Activated T-cell treated with anti-CD3 and anti-CD28 coated beads for 24 hours (primary cell): Measurements from ENCODE around the gene C5.
"Not testable (repeated sequence)": the region's sequence is repeated elsewhere in the genome, so short reads cannot be mapped to it uniquely, and the experiment has no call there.

Source experiments
- DNase-seq: peaks from one replicate; pipeline ENCODE4 v3.0.0-alpha.2; 2020; ENCODE audit warnings: low read depth

The C5 gene

DNA sequence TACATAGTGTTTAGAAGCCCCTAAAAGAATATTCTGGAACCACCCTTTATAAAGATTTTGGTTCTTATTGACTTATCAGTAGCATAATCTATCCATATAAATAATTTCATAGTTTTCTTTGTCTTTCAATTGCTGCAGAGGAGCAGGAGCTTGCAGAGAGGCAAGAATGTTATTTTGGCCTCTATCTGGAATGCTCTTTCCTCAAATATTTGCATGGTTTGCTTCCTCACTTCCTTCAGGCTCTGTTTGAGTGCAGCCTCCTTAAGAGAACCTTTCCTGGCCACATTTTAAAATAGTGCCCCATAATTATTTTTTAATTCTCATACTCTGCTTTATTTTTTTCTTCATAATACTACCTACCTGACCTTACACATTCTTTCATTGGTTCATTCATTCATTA is 1.5 kb downstream of the C5 start:
- DNase-seq: no peak

DNA sequence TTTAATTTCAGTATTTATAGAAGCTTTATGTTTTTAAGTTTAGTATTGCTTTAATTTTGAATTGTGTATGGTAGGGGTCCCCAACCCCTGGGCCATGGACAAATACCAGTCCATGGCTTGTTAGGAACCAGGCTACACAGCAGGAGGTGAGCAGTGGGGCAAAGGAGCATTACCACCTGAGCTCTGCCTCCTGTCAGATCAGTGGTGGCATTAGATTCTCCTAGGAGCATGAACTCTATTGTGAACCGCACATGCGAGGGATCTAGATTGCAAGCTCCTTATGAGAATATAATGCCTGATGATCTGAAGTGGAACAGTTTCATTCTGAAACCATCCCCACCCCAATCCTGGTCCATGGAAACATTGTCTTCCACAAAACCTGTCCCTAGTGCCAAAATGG is 1.9 kb downstream of the C5 start:
- DNase-seq: no peak

DNA sequence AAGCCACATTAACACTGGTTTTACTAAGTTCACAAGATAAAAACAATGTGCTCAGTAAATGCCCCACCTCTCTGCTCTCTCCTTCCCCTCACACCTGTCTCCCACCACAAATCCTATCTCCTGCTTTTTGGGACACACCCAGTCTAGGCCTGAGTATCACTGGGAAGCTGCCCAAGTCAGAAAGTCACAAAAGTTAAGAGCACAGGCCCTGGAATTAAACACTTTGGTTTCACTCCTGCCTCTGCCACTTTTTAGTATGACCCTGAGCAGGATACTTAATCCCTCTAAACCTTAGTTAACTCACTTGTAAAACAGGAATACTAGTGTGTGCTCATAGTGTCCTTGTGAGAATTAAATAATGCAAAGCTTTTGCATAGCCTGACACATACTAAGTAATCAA is 11.3 kb downstream of the C5 start:
- DNase-seq: no peak

DNA sequence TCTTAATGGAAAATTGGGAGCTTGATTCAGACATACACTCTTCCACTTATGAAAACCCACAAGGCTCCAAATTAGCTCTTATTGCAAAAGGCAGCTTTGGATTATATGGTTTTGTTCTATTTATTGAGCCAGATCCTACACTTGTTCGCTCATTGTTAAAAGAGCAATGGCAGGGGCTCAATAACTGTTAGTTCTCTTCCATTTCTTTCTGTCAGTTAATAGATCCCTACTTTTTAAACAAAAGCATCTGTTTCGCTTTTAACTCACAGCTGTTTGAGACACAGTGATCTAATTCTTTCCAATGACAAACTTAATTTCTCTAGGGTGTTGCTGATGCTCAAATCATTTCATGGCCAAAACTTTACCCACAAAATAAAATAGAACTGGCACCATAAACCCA is 11.7 kb downstream of the C5 start:
- DNase-seq: no peak

DNA sequence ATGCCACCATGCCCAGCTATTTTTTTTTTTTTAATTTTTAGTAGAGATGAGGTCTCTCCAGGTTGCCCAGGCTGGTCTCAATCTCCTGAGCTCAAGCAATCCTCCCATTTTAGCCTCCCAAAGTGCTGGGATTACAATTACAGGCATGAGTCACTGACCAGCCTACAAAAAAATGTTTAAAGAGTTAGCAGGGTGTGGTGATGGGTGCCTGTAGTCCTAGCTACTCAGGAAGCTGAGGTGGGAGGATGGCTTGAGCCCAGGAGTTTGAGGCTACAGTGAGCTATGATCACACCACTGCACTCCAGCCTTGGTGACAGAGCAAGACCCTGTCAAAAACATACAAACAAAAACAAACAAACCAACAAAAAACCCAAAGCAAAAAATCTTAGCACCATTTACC is 14.4 kb downstream of the C5 start:
- not testable (repeated sequence) for DNase-seq

DNA sequence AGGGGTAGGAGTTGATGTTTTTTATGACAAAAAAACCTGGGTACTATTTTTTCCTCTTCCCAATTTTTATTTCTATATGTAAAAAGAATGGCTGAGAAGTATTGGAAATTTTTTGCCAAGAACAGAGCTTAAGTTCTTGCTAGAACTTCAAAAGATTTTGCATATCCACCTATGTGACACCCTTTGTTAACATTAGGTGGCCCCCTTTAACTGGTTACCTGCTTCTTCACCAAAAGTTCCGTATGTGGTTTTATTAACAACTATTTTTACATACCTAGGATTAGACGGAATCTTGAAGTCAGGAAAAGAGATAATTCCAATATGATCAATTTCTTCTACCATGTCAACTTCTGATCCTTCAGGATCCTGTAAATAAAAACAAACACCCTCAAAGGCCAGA is 15.5 kb downstream of the C5 start:
- no peak for DNase-seq

DNA sequence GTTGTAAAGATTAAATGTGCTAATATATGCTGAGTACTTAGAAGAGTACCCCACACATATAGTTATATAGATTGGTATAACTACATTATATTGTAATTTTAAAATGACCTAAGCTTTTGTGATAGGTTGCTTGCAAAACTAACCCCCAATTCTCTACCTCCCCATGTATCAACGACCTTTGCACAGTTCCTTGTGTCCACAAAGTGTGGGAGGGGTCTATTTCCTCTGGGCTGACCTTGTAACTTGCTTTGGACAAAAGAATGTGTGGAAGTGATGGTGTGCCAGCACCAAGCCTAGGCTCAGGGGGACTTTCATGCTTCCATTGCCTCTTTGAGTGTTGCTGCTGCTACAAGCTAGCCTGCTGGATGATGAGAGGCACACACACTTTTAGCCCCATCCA is 20.6 kb downstream of the C5 start:
- DNase-seq: no peak

DNA sequence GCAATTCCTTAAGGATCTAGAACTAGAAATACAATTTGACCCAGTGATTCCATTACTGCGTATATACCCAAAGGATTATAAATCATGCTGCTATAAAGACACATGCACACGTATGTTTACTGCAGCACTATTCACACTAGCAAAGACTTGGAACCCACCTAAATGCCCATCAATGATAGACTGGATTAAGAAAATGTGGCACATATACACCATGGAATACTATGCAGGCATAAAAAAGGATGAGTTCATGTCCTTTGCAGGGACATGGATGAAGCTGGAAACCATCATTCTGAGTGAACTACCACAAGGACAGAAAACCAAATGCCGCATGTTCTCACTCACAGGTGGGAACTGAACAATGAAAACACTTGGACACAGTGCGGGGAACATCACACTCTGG is 21.8 kb downstream of the C5 start:
- not testable (repeated sequence) for DNase-seq

DNA sequence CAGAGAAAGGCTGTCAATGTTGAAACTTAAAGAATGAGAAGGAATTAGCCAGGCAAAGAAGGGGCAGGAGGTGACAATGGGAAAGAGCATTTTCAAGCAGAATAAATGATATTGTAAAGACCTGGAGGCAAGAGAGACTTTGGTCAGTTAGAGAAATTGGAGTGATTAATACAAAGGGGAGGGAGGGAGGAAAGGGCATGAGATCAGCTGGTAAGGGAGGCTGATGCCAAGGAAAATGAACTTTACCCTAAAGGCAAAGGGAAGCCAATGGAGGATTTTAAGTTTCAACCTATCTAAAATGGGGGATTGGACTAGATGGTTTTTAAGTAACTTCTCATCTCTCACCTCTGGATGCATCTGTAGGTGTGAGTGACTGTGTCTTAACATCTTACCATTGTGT is 23.3 kb downstream of the C5 start:
- no peak for DNase-seq

DNA sequence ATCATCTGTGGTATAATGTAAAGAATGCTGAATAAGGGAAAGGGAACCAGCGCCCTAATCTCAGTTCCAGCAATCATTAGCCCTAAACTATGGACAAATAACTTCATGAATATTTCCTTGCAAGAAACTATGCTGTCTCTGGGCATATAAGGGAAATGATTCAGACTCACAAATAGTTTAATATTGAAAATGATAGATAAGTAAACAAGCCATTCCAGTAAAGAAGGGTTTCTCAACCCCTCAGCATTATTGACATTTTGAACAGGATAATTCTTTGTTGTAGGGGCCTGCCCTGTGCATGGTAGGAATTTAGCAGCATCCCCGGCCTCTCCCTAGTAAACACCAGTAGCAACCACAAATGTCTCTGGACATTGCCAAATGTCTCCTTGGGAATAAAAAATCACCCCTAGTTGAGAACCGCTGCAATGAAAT is 23.8 kb downstream of the C5 start:
- DNase-seq: no peak

DNA sequence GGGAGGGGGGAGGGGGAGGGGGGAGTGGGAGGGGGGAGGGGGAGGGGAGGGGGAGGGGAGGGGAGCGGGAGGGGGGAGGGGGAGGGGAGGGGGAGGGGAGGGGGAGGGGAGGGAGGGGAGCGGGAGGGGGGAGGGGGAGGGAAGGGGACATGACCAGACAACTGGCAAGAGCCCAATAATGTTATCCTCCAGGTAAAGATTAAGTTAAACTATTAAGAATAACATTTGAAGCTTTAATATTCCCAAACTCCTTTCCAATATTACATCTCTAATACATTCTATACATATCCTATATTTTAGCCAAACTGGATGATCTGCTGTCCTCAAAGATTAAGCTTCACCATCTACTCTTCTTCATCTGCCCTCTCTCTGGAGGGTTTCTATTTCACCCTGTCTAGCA is 25.8 kb downstream of the C5 start:
- DNase-seq: no peak

DNA sequence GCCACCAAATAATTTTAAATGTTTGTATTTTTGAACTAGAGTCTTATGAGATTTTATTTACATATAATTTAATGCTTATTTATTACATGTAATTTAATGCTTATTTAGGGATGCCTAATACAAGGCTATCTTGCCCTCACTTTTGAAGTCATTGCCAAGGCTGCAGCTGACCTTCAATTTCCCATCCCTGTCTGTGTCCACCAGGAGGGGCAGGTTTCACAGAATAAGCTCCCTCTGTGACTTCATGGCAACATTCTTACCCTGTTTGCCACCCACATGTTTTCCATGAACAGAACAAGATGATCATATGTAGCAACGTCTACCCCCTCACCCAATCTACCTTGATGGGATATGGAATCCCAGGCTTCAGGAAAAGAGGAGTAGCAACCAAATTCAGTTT is 27.0 kb downstream of the C5 start:
- no peak for DNase-seq

DNA sequence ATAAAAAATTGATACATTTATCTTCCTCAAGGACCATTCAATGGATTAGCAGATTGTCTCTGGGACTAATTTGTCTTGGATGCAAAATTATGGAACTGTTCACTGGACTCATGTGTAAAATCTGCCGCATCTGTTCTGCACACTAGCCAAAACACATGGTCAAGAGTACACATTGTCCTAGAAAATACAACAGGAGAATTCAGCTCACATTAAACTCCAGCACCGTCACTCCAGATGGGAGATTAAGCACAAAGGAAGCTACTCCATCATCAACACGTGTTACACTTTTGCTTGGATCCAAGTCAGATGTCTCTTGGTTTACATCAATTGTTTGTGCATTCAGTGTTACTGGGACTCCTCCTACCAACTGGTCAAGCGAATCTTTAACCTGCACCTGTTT is 28.8 kb downstream of the C5 start:
- DNase-seq: no peak

DNA sequence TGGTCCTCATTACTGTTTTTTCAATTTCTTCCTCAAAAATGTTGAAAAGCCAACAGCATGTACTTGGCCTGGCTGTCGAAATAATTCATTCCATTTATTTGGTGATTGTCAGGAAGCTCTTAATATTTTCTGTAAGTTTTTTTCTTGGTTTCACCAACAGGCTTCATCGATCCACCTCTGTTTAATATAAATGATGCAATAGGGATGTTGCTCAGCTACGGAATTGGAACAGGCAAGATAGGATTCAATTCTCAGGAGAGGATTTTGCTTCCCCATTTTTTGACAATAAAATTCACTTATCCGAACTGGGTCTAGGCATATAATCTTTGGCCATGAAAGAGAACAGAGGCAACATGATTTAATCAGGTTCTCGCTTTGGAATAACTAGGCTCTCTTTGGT is 30.8 kb downstream of the C5 start:
- DNase-seq: no peak

DNA sequence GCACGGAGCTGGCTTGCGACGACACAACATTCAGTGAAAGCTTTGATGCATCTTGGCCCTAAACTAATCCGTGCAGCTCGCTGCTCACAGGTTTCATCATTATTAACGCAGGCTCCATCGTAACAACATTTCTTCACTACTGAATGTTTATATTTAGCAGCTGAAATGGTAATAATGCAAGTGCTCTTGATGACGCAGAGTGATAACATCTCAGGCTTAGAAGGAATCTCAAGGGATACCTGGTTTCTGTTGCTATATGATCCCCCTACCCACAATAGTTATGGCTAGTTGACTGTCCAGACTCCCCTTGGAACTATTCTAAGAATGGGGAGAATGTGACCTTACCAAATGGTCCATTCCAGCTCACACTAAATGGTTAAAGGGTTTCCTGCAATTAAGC is 36.2 kb downstream of the C5 start:
- no peak for DNase-seq

DNA sequence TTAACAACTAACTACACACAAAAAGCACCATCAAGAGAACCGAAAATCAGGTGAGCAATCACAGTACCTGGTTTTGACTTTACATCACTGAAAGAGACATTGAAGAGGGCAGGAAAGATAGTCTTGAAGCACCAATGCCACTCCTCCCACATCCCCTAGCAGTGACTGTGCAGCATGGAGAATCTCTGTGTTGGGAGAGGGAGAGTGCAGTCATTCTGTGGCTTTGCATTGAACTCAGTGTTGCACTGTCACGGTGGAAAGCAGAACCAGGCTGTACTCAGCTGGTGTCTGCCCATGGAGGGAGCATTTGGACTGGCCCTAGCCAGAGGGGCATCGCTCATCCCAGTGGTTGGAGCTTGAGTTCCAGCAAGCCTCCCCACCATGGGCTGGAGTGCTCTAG is 40.4 kb downstream of the C5 start:
- DNase-seq: no peak

DNA sequence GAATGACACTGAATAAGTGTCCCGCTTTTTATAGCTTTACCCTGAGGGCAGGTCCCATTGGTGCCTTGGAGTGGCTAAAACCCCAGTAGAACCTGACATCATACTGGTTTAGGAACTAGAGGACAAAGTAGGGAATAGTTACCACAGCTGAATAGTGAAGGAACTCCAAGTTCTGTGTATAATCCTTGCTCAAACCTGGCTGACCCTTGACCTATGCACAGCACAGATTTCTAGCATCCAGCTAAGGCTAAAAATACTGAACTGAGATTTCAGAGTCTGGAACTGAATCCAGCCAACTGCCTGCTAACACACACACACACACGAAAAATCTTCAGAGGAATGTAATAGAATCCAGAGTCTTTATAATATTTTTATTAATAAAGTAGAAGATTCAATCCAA is 50.8 kb downstream of the C5 start:
- no peak for DNase-seq

DNA sequence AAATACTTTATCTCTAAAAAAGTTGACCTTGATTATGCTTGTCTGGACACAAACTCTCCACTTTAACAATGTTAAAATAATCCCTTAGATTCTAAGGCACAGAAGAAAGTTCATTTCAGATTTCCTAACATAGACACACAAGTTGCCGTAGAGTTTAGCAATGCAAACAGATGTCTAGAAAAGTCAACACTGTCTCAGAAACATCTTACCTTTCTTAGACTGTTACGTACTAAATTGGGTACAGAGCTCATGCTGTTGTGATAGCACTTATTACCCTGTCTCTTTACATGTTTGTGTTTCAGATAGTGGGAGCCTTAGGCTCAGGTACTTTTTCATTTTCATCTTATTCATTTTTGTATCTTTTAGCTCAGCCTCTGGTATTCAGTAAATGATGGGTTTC is 52.0 kb downstream of the C5 start:
- DNase-seq: no peak

DNA sequence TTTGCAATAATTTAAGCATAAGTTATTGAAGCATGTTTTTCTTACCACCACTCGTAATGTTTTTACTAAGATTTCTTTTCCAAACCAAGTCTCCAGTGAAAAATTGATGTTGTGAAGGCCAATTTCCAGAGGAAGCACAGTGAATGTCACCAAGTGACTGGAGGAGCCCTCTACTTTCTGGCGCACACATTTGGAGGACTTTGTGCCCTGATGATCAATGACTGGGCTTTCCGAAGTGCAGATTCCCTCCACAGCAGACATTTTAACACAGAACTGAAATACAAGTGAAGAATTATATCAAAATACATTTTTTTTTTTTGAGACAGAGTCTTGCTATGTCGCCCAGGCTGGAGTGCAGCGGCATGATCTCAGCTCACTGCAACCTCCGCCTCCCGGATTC is 52.6 kb downstream of the C5 start:
- no peak for DNase-seq

DNA sequence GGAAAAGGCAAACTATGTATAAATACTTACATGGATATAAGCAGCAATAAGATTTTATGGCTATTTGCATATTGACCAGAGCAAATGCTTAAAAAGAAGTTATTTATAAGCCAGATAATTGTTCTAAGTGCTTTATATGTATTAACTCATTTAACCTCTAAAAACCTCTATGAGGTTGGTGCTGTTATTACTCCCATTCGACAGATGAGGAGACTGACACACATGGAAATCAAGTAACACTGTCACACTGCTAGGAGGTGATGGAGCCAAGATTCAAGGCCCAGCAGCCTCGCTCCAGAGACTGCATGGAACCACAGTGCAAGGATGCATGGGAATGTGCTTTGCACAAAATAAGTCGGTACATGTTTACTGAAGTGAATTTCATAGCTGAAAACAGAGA is 53.7 kb downstream of the C5 start:
- no peak for DNase-seq

DNA sequence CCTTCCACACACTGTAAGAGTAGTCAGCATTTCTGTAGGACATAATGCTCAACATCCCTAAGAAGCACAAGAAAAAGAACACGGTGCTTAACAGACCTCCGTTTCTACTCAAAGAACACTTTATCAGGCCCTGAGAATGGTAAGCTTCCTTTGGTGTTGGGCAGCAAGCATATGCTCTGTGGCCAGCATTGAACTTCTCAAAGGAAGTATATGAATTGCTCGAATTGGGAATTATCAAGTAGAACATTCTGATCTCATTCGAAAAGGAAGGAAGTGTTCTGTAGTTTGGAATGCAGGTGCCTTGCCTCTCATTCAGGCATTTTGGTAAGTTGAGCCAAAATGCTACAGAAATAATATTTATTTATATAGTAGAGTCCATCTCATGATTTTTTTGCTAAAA is 61.0 kb downstream of the C5 start:
- no peak for DNase-seq

DNA sequence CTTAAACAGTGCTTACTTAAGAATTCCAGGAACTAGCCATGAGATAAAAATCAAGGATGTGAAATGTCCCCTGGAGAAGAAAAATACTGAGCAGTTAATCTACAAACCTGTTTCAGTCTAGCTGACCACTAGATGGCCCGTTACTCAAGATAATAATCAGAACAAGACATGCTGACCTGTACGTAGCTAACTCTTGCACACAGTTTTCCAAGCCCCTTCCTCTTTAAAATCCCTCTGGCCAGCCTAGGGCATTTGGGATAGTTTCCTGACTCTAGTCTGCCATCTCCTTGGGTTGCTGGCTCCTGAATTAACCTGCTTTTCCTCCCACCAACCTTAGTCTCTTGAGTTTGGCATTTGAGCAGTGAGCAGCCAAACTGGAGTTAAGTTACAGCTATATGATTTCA is 64.3 kb downstream of the C5 start:
- DNase-seq: no peak

DNA sequence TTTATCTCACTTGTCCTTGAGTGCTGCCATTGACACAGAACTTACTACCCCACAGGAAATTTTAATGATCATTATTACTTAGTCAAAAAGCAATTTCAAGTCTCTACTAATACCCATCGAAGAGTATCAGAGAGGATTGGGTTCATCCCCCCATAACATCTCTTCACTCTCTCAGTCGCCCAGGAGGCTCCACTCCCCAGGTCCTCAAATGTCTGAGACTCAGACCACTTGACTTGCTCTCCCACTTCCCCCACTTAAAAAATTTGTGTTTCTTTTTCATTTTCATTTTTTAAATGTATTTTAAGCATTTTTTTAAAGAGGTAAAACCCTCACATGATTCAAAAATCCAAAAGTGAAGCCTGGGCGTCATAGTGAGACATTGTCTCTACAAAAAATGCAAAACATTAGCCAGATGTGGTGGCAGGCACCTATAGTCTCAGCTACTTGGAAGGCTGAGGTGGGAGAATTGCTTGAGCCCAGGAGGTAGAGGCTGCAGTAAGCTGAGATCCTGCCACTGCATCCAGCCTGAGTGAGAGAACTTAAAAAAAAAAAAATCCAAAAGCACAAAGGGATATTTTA is 66.7 kb downstream of the C5 start:
- DNase-seq: no peak

DNA sequence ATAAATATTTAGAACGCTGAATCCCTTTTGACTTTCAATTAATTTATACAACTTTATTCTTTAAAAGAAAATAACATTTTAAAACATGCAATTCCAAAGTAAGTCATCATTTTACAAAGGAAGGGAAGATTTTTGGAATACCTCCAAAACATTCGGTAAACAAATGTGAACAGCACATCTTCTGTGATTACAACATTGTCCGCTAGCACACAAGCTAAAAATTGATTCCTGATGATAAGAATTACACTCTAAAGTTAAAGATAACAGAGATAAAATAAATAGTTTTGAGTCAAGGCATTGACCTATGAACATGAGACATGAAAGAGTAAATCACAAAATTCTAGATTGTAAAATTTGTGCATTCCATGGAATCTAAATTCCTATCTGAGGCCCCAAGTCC is 67.2 kb downstream of the C5 start:
- DNase-seq: no peak

DNA sequence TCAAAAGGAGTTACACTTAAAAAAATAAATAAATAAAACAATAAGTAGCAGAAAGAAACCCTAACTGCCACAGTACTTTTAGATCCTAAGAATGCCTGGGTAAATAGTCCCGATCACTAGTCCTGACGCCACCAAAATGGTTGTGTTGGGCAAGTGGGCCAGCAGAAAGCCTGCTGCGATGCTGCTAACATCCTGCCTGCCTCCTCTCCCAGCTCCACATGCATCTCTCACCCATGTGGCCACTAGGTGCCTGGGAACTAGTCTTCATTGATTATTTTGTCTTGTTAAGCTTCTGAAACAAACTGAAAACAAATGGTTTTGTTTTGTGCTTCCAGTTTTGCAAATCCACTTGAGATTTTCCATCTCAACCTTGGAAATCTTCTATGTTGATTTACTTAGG is 69.1 kb downstream of the C5 start:
- no peak for DNase-seq
